Measurements from ENCODE around the gene ADAM23.
A peak's percentile ranks its signal among the peaks of the same experiment; 100 is the strongest.
"Not testable (repeated sequence)": the region's sequence is repeated elsewhere in the genome, so short reads cannot be mapped to it uniquely, and the experiment has no call there.

ADAM23 gene

DNA sequence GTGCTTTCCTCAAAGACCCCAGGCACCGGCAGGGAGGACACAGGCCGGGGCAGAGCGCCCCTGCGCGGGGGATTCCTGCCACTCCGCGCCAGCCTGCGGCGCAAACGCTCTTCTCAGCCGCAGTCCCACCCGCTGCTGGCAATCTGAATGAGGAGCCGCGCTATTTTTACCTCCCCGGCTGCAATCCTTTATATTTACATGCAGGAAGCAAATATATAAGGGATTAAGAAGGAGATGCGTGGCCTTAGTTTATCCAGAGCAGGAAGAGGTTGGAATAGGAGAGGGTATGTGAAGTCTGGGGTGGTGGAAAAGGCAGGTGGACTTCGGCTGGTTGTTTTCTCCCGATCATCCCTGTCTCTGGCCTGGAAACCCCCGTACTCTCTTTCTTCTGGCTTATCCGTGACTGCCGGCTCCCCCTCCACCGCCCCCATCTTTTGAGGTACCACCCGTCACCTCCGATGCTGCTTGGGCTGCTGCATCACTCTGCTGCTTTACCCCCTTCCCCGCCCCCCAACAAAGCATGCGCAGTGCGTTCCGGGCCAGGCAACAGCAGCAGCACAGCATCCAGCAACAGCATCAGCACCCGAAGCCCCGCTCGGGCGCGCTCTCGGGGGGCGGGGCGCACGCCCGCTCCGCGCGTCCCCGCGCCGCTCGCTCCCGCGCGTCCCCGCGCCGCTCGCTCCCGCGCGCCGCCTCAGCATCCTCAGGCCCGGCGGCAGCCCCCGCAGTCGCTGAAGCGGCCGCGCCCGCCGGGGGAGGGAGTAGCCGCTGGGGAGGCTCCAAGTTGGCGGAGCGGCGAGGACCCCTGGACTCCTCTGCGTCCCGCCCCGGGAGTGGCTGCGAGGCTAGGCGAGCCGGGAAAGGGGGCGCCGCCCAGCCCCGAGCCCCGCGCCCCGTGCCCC is at the start of gene ADAM23:
TSS of gene ADAM23 (plus strand) at position 700 of the 902 bp plus-strand sequence. CDS start 335 bp downstream, outside the sequence.
- DNase-seq (ENCODE audit: insufficient read length, low spot score) (peak; percentile 42), FAIRE-seq (no peak)

- DNase-seq (ENCODE audit: insufficient read length, low spot score) (no peak), FAIRE-seq (no peak)
These were observed 47.1 kb upstream of the ADAM23 start for GRCh38 chr2:206396211-206396610.

DNA sequence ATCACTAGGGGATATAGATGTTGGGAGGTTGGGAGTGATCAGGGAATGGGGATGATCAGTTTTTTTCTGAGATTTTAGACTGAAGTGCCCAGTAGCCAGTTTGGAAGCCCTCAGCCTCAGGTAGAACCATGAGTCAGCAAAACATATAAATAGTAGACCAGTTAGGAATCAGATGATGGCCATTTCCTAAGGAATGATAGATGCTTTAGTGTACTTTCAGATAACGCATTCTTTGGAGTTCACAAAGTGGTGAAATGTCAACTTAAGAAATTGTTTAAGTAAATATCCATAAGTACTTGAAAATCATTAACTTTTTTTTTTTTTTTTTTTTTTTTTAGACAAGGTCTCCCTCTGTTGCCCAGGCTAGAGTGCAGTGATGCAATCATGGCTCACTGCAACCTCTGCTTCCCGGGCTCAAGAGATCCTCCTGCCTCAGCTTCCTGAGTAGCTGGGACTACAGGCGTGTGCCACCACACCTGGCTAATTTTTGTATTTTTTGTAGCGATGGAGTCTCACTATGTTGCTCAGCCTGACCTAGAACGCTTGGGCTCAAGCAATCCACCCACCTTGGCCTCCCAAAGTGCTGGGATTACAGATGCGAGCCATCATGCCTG is 40.3 kb upstream of the ADAM23 start:
- DNase-seq (ENCODE audit: insufficient read length, low spot score); FAIRE-seq: not testable (repeated sequence)

DNA sequence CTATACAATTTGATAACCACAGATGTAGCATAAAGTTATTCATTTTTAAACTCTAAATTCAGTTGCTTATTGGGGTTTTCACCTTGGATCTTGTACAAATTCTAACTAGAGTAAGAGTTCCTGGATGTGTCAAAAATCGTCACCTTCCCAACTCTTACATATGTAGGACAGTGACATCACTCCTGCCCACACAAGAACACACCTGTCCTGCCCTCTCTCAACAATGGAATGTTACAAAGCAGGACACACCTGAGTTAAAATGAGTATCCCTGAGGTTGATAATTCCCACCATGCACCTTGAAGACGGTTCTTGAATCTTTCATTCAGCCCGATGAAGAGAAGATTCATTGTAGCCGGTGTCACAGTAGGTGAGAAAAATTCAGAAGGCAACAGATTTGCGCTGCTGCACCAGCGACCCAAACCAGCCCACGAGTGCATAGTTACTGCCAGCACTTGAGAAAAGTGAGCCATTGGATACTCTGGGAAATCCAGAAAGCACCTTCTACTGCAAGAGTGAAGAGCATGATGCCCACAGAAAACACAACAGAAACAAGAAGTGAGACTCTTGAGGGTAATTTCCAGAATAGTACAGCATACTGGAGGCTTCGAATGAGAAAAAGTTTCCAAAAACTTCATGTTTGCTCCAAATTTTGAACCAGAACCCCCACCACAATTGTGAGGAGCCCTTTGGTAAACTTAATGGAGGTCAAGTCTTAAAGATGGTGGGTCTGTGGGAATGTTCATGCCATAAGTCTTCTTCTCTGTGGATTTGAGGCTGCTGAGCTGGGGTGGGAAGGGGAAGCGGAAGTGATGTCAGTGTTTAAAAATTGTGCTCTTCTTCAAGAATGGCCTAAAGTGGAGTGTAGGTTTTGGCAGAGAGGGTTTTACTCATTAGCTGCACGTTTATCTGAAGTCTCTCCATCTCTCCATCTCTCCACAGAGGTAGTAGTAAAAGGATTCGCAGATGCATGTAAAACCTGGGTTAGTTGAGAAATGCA is 34.7 kb upstream of the ADAM23 start:
- DNase-seq (ENCODE audit: insufficient read length, low spot score) (no peak), FAIRE-seq (peak; percentile 91)

DNA sequence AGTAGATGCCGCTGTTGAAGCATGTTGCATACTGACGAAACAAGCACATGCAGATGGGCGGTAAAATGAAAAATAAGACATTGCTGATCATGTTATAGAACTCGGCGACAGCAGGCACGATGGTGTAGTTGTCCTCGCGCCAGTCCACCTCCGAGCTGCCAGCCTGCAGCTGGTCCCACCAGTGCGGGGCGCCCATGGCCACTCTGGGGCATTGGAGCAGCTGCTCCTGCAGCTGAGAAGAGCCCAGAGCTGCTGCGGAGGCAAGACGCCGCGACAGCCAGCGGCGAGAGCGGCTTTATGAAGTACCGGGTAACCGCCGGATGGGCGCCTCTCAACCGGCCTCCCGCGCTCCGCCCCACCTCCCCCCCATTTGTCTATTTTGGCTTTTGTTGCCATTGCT is 32.6 kb upstream of the ADAM23 start:
- no peak for DNase-seq (ENCODE audit: insufficient read length, low spot score)
- no peak for FAIRE-seq

DNA sequence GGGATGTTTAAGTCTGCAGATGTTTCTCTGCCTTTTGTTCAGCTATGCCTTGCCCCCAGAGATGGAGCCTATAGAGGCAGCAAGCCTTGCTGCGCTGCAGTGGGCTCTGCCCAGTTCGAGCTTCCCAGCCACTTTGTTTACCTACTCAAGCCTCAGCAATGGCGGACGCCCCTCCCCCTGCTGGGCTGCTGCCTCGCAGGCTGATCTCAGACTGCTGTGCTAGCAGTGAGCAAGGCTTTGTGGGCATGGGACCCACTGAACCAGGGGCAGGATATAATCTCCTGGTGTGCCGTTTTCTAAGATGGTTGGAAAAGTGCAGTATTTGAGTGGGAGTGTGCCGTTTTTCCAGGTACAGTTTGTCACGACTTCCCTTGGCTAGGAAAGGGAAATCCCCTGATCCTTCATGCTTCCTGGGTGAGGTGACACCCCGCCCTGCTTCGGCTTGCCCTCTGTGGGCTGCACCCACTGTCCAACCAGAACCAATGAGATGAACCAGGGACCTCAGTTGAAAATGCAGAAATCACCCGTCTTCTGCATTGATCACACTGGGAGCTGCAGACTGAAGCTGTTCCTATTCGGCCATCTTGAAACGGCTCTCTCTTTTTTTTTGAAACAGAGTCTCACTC is 27.6 kb upstream of the ADAM23 start:
- no peak for DNase-seq (ENCODE audit: insufficient read length, low spot score)
- no peak for FAIRE-seq

- FAIRE-seq, result no peak
- DNase-seq (ENCODE audit: insufficient read length, low spot score), result no peak
These were observed 24.4 kb upstream of the ADAM23 start for GRCh38 chr2:206418968-206419367.

GRCh38 chr2:206420721-206421120 is 22.6 kb upstream of the ADAM23 start:
- FAIRE-seq (no peak), DNase-seq (ENCODE audit: insufficient read length, low spot score) (no peak)

DNA sequence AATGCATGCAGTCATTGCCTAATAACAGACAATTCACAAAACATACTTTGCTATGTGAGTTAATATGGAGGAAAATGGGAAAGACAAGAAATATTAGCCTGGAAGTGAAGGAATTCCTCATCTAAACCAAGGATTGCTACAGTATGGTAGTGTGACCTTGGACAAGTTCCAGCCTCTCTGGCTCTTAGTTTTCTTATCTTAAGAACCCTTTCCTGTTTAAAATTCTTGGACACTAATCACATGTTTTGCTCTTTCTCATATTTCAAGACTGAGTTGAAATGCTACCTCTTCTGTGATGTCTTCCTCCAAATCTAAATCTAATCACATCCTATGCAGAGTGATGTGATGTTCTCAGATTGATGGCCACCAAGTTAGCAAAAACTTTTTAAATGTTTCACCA is 20.8 kb upstream of the ADAM23 start:
- FAIRE-seq, result no peak
- no peak for DNase-seq (ENCODE audit: insufficient read length, low spot score)

DNA sequence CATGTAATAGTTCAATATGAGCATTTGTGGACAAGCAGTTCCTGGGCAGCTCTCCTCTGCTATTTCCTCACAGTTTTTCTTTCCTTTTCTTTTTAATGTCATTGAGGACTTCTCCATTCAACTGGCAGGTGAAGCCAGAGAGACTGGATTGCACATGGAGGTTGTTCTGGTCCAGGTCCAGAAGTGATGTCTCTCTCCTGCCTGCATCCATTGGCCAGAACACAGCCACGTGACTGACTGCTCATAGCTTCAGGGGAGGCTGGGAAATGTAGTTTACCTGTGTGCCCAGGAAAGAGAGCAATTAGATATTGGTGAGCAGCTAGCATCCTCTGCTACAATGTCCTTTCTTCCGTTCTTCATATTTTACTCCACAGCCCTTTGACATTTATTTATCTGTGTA is 20.2 kb upstream of the ADAM23 start:
- DNase-seq (ENCODE audit: insufficient read length, low spot score), result no peak
- no peak for FAIRE-seq

- FAIRE-seq (no peak), DNase-seq (ENCODE audit: insufficient read length, low spot score) (no peak)
These were observed 19.2 kb upstream of the ADAM23 start for GRCh38 chr2:206424134-206424533.

GRCh38 chr2:206428783-206429182 is 14.5 kb upstream of the ADAM23 start:
- DNase-seq (ENCODE audit: insufficient read length, low spot score), result no peak
- FAIRE-seq, result no peak

- no peak for FAIRE-seq
- no peak for DNase-seq (ENCODE audit: insufficient read length, low spot score)
These were observed 12.9 kb upstream of the ADAM23 start for GRCh38 chr2:206430452-206430851.

DNA sequence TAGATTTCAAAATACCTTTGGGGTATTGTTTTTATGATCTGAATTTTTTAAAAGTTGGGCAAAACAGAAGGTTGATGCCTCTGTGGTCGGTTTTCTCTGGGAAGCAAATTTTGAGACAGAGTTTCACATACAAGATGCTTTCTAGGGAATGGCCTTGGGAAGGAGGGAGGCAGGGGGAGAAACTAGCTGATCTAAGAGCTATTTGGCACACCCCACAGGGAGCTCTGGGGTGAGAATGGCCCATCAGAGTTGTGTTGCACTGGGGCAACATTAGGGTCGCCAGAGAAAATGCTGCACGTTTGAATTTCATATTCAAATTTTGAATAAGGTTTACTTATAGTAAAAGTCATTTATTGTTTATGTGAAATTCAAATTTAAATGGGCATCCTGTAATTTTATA is 11.9 kb upstream of the ADAM23 start:
- FAIRE-seq (no peak), DNase-seq (ENCODE audit: insufficient read length, low spot score) (no peak)

- FAIRE-seq (no peak), DNase-seq (ENCODE audit: insufficient read length, low spot score) (no peak)
These were observed 10.9 kb upstream of the ADAM23 start for GRCh38 chr2:206432193-206433082.

GRCh38 chr2:206433190-206433589 is 10.1 kb upstream of the ADAM23 start:
- FAIRE-seq (no peak), DNase-seq (ENCODE audit: insufficient read length, low spot score) (no peak)

GRCh38 chr2:206433686-206434085 is 9.6 kb upstream of the ADAM23 start:
- DNase-seq (ENCODE audit: insufficient read length, low spot score) (no peak), FAIRE-seq (no peak)

DNA sequence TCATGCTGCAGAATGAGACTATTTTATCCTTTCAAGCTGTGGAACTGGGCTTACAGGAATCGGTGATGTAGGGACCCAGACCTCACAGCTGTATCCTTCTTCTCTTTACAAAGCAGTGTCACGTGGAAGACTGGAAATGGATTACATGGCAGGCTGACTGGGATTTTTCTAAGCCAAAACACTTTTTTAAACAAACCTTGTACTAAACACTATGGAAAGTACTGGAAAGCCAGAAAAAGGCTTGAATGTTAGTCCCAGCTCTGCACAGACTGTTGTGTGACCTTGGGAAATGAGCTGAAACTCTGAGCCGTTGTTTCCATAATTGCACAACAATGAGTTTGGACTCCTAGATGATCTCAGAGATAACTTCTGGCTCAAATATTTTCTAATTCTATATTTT is 7.6 kb upstream of the ADAM23 start:
- DNase-seq (ENCODE audit: insufficient read length, low spot score), result no peak

DNA sequence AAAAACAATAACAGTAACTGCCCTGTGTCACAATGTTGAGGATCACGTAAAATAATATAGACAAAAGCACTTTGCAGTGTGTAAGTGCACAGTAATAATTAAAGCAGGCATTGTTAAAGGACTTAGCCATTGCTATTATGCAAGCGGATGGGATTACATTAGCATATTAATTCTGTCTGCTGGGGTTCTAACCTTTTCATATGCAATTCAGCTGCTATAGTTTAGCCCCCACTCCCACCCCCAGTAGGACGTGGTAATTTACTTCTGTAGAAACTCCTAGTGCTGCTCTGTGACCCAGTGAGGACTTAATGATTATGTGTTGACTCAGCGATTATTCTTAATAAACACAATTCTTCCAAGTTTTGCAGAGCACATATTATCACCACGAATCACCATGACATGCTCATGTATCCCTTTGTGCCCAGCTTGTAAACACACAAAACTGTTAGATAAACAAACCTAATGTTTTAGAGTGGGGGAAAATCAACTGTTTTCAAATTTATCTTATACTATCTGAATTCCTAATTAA is 5.1 kb upstream of the ADAM23 start:
- DNase-seq (ENCODE audit: insufficient read length, low spot score) (no peak), FAIRE-seq (no peak)

More for the DNA sequence above, 7.6 kb upstream of the ADAM23 start:
- FAIRE-seq, result no peak

Data from GM19239 (cell line).